Ishikawa (cell line): ENCODE data around the gene TGFB3.

Experiments used
- CREB1 ChIP-seq: IDR thresholded peaks from 2 replicates; pipeline ENCODE4 v1.6.1; 2012; ENCODE audit warnings: low read depth
- EP300 ChIP-seq: IDR thresholded peaks from 2 replicates; pipeline ENCODE4 v1.6.1; 2012; ENCODE audit warnings: borderline replicate concordance
- TEAD4 ChIP-seq: IDR thresholded peaks from 2 replicates; pipeline ENCODE4 v1.6.1; 2012
- YY1 ChIP-seq: IDR thresholded peaks from 2 replicates; pipeline ENCODE4 v1.6.1; 2012; ENCODE audit warnings: low read depth
- TF ChIP-seq, protein P1 (sequence below): IDR thresholded peaks from 2 replicates; pipeline ENCODE4 v1.6.1; 2012; ENCODE audit warnings: low read depth, mild to moderate bottlenecking

DNA sequence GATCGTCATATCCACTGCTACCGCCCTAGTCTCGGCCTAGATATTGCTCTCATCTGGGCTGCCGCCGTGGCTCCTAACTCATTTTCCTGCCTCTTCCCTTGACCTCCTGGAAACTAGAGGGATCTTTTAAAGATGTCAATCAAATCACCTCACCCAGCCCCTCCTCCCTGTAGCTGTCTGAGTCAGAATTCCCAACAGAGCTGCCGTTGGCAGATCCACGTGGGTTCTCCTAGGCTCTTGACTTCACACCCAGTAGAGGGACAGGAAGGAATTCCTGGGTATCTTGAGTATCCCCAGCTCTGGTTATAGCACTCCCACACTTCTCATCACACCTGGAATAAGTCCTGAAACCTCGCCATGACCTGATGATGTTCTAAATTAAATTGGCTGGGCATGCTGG, 11.9 kb downstream of the TGFB3 start:
- no peak for TF ChIP-seq CREB1
- TF ChIP-seq YY1 = no peak
- no peak for TF ChIP-seq EP300
- TF ChIP-seq, protein P1, sequence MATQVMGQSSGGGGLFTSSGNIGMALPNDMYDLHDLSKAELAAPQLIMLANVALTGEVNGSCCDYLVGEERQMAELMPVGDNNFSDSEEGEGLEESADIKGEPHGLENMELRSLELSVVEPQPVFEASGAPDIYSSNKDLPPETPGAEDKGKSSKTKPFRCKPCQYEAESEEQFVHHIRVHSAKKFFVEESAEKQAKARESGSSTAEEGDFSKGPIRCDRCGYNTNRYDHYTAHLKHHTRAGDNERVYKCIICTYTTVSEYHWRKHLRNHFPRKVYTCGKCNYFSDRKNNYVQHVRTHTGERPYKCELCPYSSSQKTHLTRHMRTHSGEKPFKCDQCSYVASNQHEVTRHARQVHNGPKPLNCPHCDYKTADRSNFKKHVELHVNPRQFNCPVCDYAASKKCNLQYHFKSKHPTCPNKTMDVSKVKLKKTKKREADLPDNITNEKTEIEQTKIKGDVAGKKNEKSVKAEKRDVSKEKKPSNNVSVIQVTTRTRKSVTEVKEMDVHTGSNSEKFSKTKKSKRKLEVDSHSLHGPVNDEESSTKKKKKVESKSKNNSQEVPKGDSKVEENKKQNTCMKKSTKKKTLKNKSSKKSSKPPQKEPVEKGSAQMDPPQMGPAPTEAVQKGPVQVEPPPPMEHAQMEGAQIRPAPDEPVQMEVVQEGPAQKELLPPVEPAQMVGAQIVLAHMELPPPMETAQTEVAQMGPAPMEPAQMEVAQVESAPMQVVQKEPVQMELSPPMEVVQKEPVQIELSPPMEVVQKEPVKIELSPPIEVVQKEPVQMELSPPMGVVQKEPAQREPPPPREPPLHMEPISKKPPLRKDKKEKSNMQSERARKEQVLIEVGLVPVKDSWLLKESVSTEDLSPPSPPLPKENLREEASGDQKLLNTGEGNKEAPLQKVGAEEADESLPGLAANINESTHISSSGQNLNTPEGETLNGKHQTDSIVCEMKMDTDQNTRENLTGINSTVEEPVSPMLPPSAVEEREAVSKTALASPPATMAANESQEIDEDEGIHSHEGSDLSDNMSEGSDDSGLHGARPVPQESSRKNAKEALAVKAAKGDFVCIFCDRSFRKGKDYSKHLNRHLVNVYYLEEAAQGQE = no peak
- TF ChIP-seq TEAD4 = no peak
